HTERT RPE-1 (cell line): ENCODE data around the gene GNPNAT1.
"Not testable (repeated sequence)": the region's sequence is repeated elsewhere in the genome, so short reads cannot be mapped to it uniquely, and the experiment has no call there.

Experiments
- in situ Hi-C: fragments of 300-500 bp; cut with MboI; formaldehyde crosslinking; loops from 4 replicates; pipeline ENCODE4 v1.14.3; 2020; ENCODE audit warnings: low sequenced_read_pairs

GNPNAT1 gene

GRCh38 chr14:52790011-52790755, 1.2 kb downstream of the GNPNAT1 start:
- in situ Hi-C loops, result no loop called here

- in situ Hi-C loops, result no loop called here
These were observed 2.3 kb downstream of the GNPNAT1 start for GRCh38 chr14:52789118-52789517.

DNA sequence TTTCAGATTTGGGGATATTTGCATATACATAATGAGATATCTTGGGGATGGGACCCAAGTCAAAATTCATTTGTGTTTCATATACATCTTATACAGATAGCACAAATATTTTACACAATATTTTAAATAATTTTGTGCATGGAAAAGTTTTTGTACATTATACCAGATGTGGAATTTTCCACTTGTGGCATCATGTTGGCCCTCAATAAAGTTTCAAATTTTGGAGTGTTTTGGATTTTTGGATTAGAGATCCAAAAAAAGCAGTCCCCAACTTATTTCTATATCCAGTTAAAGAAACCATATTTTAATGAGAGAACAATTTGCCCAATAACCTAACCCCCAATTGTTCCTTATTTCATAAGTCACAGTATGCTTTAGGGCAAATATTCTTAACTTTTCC, 4.5 kb downstream of the GNPNAT1 start:
- in situ Hi-C loops, result no loop called here

DNA sequence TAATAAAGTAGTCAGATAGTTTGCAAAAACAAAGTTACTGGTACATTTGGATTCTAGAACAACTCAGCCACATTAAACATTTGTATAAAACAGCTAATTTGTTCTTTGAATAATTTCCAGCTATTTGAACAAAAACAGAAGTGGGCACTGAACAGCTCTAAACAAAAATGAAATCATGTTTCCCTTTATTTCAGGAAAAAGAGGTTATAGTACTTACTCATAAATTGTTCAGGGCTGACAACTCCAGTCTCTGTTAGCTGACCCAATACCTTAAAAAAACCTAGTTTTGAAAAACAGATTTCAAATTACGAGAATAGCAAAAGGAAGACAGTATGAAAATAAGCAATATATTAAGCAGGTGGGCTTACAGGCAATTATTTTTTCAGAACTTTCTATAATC, 8.2 kb downstream of the GNPNAT1 start:
- in situ Hi-C loops, result no loop called here

DNA sequence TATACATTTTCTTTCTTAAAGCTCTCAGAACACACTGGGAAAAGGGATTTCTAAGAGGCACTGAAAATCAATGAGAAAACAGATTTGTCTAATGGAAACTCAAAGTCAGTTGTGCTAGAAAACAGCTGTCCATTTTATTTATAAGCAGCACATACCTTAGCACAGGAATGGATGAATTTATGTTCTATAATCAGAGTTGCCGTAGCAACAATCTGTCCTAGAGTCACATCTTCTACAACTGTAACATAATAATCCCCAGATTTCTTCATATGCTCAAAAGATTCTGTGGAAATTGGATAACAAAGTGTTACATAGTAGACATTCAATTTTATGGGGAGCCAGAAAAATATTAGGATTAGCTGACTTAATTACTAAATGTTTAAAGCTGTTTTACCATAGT, 9.8 kb downstream of the GNPNAT1 start:
- in situ Hi-C loops, result no loop called here

DNA sequence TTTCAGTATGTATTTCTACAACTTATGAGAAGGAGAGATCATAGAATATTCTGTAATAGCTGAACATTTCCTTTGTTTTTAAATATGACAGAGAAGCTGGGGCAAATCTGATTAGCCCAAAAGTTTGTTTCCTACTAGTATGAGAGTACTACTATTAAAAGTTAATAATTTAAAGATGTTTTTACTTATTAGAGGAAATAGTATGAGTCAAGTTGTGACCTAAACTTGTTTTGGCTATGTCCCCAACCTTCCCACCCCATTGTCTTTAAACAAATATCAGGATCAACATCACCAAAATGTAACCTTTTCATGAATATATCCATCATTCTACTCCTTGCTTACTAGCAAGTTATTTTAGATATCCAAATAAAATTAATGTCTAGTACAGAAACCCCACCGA, 10.5 kb downstream of the GNPNAT1 start:
- in situ Hi-C loops, result no loop called here

- in situ Hi-C loops, result no loop called here
These were observed 12.7 kb downstream of the GNPNAT1 start for GRCh38 chr14:52778702-52779101.

DNA sequence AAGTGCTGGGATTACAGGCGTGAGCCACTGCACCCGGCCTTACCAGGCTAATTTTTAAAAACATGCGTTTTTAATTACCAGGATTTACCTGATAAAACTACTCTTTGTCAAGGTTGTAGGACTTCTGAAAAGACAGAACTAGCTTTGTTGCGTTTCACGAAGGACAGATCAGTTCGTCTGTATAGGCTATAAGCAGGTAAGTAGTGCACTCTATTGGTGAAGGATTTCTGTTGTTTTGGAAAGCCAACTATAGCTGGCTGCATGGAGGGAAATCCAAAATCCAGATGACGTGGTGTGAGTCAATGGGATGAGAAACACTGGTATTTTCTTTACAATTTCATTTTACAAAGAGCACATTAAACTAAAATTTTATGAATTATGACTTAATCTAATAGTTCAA, 14.6 kb downstream of the GNPNAT1 start:
- in situ Hi-C loops, result no loop called here

- in situ Hi-C loops, result no loop called here
These were observed 21.5 kb downstream of the GNPNAT1 start for GRCh38 chr14:52769887-52770286.

- in situ Hi-C loops, result no loop called here
These were observed 24.2 kb downstream of the GNPNAT1 start for GRCh38 chr14:52767058-52767833.

DNA sequence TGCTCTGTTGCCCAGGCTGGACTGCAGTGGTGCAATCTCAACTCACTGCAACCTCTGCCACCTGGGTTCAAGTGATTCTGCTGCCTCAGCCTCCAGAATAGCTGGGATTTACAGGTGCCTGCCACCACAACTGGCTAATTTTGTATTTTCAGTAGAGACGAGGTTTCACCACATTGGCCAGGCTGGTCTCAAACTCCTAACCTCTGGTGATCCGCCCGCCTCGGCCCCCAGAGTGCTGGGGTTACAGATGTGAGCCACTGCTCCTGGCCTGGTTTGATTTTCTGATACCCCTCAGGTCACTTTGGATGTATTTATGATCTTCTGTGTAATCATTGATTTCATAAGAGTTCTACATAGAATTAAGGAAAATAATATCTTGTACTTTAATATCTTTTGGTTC, 28.5 kb downstream of the GNPNAT1 start:
- in situ Hi-C loops, result not testable (repeated sequence)

- in situ Hi-C loops, result no loop called here
These were observed 32.3 kb downstream of the GNPNAT1 start for GRCh38 chr14:52759145-52759544.

DNA sequence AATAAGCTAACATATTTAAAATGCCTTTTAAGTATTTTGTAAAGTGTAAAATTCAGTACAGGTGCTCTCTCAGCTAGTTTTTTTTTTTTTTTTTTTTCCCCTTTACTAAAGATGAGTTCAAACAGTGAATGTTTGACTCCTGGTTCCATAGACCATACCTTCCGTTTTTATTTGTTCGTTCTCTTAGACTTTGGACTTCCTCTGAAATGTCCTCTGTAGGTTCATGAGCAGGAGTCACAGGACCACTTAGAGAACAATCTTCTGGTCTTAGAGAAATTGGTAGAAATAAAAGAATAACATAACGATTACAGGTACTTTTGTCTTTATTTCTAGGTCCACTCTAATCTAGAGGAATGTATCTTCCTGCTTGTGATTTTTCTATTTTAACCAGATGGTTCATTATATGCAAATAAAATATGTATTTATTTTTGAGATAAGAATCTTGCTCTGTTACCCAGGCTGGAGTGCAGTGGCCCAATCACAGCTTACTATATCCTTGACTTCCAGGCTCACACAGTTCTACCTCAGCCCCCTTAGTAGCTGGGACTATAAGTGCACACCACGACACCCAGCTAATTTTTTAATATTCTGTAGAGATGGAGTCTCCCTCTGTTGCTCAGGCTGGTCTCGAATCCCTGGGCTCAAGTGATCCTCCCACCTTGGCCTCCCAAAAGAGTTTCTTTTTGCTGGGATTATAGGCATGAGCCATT, 35.6 kb downstream of the GNPNAT1 start:
- in situ Hi-C loops, result no loop called here

- in situ Hi-C loops, result no loop called here
These were observed 42.6 kb downstream of the GNPNAT1 start for GRCh38 chr14:52748647-52749292.

- in situ Hi-C loops, result no loop called here
These were observed 49.5 kb downstream of the GNPNAT1 start for GRCh38 chr14:52741865-52742264.

- in situ Hi-C loops, result no loop called here
These were observed 50.7 kb downstream of the GNPNAT1 start for GRCh38 chr14:52740751-52741150.

- in situ Hi-C loops, result no loop called here
These were observed 53.0 kb downstream of the GNPNAT1 start for GRCh38 chr14:52738409-52738808.

DNA sequence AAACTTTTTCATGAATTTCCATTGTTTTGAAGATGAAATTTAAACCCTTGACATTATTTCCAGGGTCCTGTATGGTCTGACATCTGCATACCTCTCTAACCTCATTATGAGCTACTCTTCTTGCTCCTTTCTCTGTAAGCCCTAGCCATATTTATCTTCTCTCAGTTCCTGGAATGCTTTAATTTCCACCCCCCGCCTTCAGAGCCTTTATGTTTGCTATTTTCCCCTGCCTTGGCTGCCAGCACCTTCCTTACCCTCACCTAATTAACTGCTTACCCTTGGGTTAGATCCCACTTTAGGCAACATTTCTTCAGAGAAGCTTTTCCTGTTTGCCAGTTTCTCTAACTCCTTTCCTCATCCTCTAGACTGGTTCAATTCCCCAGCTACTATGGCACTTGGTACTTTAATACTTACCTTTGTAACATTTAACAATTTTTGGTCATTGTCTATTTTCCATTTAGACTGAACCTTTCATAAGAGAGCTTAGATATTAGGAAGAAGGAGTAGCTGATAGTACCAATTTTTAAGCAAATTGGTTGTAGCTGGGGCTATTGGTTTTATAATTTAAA, 55.4 kb downstream of the GNPNAT1 start:
- in situ Hi-C loops, result no loop called here

GRCh38 chr14:52733824-52734223, 57.6 kb downstream of the GNPNAT1 start:
- in situ Hi-C loops, result no loop called here

GRCh38 chr14:52730709-52731111, 60.7 kb downstream of the GNPNAT1 start:
- in situ Hi-C loops, result no loop called here
